ENCODE data around the gene CCDC169.

DNA sequence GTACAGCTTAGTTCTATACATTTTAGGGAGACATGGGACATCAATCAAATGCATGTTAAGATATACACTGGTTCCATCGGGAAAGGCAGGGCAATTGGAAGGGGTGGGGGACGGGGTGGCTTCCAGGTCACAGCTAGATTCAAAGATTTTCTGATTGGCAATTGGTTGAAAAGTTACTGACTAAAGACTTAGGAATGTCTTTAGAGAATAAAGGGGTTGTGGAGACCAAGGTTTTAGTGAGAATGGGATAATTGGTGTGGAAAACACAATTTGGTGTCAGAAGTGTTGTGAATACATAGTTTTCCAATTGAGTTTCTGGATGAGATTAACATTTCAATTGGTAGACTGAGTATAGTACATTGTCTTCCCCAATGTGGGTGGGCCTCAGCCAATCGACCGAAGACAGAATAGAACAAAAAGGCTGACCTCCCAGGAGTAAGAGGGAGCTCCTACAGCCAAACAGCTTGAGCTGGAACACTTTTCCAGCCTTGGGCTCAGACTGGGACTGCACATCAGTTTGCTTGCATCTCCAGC is 988 bp upstream of the CCDC169 start:
- TF ChIP-seq, protein P1, sequence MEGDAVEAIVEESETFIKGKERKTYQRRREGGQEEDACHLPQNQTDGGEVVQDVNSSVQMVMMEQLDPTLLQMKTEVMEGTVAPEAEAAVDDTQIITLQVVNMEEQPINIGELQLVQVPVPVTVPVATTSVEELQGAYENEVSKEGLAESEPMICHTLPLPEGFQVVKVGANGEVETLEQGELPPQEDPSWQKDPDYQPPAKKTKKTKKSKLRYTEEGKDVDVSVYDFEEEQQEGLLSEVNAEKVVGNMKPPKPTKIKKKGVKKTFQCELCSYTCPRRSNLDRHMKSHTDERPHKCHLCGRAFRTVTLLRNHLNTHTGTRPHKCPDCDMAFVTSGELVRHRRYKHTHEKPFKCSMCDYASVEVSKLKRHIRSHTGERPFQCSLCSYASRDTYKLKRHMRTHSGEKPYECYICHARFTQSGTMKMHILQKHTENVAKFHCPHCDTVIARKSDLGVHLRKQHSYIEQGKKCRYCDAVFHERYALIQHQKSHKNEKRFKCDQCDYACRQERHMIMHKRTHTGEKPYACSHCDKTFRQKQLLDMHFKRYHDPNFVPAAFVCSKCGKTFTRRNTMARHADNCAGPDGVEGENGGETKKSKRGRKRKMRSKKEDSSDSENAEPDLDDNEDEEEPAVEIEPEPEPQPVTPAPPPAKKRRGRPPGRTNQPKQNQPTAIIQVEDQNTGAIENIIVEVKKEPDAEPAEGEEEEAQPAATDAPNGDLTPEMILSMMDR (IDR thresholded peaks at IDR 0.05) = no peak
- no peak for TF ChIP-seq EZH2 (IDR thresholded peaks at IDR 0.05; ENCODE audit: borderline replicate concordance, insufficient read depth, low read depth, low read length, poor library complexity, severe bottlenecking)

Data from B cell (primary cell).